GM12865 (cell line): Measurements from ENCODE around the gene NMT1.

ENCODE experiments used
- DNase-seq: peaks from one replicate; pipeline ENCODE4 v3.0.0; 2010; ENCODE audit warnings: low read depth
- H3K4me3 ChIP-seq: 2 replicates; pipeline ENCODE4 v1.5.1; 2011; ENCODE audit warnings: mild to moderate bottlenecking, low read depth, low read length, control low read depth
- TF ChIP-seq, protein P1 (sequence below): IDR thresholded peaks from 2 replicates; pipeline ENCODE4 v1.5.1; 2011; ENCODE audit warnings: low read length, control low read depth, low read depth, inconsistent platforms; ENCODE audit not compliant: insufficient read depth; ENCODE audit errors: missing control alignments

NMT1 gene

DNA sequence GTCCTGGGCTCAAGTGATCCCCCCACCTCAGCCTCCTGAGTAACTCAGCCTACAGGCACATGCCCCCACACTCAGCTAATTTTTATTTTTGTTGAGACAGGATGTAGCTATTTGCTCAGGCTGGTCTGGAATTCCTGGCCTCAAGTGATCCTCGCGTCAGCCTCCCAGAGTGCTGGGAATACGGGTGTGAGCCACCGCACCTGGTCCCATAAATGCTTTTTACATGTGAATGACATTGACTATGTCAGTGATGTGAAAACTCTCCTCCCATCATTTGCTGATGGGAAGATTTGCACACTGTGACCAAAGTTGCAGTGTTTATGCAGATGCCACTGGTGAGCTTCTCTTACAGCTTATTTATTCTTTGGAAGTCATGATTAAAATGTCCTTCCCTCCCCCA, 56.2 kb downstream of the NMT1 start:
- TF ChIP-seq, protein P1, sequence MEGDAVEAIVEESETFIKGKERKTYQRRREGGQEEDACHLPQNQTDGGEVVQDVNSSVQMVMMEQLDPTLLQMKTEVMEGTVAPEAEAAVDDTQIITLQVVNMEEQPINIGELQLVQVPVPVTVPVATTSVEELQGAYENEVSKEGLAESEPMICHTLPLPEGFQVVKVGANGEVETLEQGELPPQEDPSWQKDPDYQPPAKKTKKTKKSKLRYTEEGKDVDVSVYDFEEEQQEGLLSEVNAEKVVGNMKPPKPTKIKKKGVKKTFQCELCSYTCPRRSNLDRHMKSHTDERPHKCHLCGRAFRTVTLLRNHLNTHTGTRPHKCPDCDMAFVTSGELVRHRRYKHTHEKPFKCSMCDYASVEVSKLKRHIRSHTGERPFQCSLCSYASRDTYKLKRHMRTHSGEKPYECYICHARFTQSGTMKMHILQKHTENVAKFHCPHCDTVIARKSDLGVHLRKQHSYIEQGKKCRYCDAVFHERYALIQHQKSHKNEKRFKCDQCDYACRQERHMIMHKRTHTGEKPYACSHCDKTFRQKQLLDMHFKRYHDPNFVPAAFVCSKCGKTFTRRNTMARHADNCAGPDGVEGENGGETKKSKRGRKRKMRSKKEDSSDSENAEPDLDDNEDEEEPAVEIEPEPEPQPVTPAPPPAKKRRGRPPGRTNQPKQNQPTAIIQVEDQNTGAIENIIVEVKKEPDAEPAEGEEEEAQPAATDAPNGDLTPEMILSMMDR: no peak
- no peak for DNase-seq
- H3K4me3 ChIP-seq: no peak overlapping the region

GRCh38 chr17:45117848-45118646, 56.9 kb downstream of the NMT1 start:
- no peak for DNase-seq
- TF ChIP-seq, protein P1: no peak
- H3K4me3 ChIP-seq: no peak overlapping the region

DNA sequence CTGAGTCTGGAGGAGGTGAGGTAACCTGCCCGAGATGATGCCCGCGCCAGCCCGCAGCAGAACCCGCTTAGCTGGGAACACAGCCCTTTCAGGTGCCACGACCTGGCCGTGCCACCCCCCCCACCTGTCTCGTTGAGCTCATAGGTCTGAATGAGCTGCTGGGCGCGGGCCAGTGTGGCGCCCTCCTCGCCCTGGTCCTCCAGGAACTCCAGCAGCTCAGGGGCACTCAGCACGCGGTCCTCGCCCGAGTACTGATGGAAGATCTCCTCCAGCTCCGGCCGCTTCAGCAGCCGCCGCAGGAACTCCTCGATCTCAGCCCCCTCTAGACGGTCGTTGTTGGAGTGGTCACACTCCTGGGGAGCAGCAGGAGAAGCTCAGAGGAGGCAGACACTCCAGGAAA, 57.6 kb downstream of the NMT1 start:
- DNase-seq: no peak
- TF ChIP-seq, protein P1: no peak

GRCh38 chr17:45119964-45120363, 58.8 kb downstream of the NMT1 start:
- TF ChIP-seq, protein P1: no peak
- no peak for DNase-seq
- H3K4me3 ChIP-seq: no peak overlapping the region

More for the DNA sequence above, 57.6 kb downstream of the NMT1 start:
- H3K4me3 ChIP-seq: no peak overlapping the region

GRCh38 chr17:45120558-45120957, 59.4 kb downstream of the NMT1 start:
- no peak for DNase-seq
- no peak overlapping the region for H3K4me3 ChIP-seq
- TF ChIP-seq, protein P1: no peak

DNA sequence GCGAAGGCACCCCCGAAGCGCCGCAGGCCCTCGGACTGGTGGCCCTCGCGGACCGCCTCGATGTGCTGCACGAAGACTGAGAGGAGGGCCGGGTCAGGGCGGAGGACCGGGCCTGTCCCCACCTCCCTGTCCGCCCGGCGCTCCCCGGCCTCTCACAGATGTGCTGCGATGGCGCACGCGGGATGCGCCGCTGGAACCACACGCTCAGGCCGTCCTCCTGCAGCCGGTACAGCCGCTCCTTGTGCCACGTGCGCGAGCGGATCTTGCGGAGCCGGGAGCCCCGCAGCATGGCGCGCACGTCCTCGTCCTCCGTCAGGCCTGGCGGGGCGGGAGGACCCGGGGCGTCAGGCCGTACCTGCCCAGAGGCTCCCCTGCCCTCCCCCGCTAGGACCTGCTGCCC, 59.9 kb downstream of the NMT1 start:
- TF ChIP-seq, protein P1: no peak
- no peak overlapping the region for H3K4me3 ChIP-seq
- no peak for DNase-seq
